GM18502 (cell line): ENCODE data around the gene FOXE1.

Source experiments
- ATAC-seq: cut with Tn5 transposase; IDR thresholded peaks from one replicate; pipeline ENCODE4 v1.9.1; 2021; ENCODE audit warnings: mild to moderate bottlenecking; ENCODE audit not compliant: unreplicated experiment, poor library complexity

Gene FOXE1

DNA sequence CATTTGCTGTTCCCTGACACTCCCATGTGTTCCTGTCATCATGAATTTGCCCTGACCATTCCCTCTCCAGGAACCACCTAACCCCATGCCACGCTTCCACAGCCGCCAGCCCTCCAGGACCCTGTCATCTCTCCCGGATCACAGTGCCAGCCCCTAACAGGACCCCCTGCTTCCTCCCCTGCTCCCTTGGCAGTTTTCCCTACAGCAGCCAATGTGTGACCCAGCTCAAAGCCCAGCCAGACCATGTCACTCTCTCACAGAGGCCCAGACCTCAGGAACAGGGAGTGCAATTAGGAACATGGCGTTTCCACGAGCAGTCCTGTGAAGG, 8.1 kb downstream of the FOXE1 start:
- ATAC-seq, result no peak

DNA sequence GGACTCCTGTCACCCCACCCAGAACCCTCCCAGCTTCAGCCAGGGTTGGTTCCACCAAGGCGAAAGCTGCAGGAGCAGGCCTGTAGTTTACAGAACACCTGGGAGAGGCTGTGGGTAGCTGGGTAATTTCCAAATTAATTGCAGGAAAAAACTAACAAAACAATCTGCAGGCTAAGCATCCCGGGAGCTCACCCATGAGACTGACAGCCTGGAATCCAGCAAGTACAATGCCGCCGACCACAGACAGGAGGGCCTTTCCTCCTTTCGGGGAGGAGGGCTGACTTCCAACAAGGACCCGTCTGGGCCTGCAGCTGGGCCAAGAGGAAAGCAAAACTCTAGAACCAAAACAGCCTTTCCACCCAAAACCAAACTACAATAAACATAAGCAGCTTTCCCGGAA, 10.3 kb downstream of the FOXE1 start:
- ATAC-seq, result no peak

DNA sequence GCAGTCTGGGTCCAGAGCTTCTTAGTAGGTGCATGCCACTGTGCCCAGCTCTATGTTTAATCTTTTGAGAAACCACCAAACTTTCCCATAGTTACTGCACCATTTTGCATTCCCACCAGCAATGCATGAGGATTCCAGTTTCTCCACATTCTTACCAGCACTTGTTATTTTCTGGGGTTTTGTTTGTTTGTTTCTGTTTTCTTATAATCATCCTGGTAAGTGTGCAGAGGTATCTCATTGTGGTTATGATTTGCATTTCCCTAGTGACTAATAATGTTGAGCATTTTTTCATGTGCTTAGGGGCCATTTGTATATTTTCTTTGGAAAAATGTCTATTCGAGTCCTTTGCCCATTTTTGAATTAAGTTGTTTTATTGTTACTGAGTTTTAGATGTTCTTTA, 11.4 kb downstream of the FOXE1 start:
- ATAC-seq, result no peak

DNA sequence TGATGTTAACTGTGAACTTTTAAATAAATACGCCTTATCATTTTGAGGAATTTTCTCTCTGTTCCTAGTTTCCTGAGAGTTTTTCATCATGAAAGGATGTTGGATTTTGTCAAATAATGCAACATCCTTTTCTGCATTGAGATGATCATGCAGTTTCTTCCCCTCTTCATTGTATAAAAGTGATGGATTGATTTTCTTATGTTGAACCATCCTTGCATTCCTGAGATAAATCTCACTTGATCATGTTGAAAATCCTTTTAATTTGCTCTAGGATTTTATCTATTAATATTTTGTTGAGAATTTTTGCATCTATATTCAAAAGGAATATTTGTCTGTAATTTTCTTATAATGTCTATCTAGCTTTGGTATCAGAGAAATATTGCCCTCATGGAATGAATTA, 13.3 kb downstream of the FOXE1 start:
- no peak for ATAC-seq

DNA sequence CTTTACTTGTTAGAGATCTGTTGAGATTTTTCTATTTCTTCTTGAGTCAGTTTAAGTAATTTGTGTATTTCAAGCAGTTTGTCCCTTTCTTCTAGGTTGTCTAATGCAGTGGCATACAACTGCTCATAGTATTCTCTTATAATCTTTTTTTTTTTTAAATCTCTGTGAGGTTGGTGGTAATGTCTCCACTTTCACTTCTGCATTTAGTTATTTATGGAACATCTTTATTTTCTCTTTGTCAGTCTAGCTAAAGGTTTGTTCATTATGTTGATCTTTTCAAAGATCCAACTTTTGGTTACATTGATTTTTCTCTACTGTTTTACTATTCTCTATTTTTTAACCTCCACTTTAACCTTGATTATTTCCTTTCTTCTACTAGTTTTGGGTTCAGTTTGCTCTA, 13.8 kb downstream of the FOXE1 start:
- no peak for ATAC-seq

DNA sequence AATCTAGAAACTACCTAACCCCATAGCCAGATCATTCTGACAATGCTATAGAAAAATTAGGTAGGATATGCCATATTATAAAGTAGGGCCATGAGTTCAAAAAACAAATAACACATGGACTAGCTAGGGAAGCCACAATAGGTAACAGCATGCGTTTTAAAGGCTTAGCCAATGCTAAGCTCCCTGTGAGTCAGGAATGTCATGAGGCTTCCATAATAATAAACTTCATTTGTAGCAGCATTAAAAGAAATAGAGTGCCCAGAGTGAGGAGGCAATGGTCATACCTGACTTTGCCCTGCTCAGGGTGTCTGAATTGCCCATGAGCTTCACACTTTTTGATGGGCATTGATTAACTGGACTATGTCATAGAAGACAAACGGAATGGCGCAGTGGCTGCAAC, 15.8 kb downstream of the FOXE1 start:
- no peak for ATAC-seq

DNA sequence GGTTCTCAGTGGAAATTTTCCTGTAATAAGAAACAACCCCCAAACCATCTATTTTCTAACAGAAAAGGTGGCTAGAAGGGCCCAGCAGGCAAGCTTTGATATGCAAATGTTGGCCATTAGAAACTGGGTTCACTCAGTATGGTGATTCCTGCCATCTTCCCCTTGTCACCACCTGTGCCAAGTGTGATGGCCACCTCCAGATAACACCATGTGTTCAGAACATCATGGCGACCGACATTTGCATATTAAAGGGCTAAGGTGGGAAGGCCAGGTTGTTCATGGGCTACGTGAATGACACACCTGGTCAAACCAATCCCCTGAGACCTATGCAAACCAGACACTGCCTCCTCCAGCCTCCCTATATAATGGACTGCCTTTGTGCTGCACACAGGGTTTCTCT, 20.4 kb downstream of the FOXE1 start:
- no peak for ATAC-seq

DNA sequence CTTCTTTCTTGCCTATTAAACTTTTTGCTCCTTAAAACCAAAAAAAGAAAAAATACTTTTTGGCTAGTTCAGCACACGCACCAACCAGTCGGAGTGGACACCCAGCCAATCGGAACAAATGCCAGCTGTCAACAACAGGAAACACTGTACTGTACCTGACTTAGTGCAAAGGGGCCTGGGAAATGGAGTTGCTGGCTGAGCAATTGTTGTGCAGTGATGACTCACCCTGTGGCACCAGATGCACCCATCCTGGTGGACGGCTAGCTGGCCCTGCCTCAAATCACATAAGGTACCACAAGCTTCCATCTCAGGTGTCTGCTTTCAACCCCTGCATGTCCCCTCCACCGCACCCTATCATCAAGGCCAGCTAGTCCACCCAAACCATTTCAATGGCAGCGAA, 20.9 kb downstream of the FOXE1 start:
- ATAC-seq, result no peak

DNA sequence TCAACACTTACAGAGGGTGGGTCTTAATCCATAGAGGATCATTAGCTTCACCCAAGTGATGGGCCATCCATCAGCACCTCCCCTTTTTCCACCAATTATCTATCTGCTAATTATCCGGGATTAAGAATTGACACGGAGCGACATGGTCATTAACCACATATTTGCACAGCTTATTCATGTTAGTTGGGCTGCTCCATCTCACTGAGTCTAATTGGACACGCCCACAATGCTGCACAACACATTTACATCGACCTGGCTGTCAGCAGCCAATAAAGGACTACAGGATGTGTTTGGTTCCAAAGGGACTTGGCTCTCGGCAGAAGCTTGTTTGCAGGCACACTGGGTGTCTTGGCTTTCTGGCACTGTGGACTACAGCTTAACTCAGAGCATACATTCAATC, 21.6 kb downstream of the FOXE1 start:
- ATAC-seq, result no peak

DNA sequence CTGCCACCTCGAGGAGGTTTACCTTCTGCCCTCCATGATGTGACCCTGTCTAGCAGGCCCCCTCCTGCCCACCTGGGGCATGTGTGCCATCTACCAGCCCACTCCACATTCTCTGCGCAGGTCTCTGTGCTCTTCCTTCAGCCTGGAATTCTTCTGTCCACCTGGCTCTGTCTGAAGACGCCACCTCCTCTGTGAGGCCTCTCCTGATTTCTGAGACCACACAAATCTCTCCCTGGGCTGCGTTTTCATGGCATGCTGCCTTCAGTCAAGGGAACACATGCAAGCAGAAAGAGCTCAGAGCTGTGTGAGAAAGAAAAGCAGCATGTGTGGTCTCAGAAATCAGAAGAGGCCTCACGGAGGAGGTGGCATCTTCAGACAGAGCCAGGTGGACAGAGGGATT, 22.1 kb downstream of the FOXE1 start:
- no peak for ATAC-seq

DNA sequence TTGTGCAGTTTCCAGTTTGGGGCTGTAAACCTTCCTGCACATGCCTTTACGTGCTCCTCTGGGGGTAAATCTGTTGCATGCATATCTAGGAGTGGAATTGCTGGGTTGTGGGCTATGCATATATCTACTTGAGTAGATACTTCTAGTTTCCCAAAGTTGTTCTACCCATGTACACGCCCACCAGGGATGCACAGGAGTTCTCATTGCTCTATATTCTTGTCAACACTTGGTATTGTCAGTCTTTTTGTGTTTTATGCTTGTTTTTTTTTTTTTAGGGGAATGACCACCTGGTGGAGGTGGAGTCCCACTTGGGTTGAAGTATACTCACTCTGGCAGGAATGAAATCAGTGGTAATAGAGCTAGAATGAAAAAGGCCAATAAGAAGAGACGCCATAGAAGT, 23.0 kb downstream of the FOXE1 start:
- no peak for ATAC-seq

DNA sequence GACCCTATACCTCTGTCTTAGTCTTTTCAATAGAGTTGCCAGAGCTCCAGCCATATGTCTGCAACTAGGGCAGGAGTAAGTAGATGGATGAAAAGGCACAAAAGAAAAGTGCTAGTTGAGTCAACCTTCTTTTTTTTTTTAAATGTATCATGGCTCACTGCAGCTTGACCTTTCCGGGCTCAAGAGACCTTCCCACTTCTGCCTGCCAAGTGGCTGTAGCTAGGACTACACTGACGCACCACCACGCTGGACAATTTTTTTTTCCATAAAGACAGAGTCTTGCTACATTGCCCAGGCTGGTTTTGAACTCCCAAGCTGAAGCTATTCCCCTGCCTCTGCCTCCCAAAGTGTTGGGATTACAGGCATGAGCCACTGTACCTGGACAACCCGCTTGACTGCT, 27.3 kb downstream of the FOXE1 start:
- ATAC-seq, result no peak

DNA sequence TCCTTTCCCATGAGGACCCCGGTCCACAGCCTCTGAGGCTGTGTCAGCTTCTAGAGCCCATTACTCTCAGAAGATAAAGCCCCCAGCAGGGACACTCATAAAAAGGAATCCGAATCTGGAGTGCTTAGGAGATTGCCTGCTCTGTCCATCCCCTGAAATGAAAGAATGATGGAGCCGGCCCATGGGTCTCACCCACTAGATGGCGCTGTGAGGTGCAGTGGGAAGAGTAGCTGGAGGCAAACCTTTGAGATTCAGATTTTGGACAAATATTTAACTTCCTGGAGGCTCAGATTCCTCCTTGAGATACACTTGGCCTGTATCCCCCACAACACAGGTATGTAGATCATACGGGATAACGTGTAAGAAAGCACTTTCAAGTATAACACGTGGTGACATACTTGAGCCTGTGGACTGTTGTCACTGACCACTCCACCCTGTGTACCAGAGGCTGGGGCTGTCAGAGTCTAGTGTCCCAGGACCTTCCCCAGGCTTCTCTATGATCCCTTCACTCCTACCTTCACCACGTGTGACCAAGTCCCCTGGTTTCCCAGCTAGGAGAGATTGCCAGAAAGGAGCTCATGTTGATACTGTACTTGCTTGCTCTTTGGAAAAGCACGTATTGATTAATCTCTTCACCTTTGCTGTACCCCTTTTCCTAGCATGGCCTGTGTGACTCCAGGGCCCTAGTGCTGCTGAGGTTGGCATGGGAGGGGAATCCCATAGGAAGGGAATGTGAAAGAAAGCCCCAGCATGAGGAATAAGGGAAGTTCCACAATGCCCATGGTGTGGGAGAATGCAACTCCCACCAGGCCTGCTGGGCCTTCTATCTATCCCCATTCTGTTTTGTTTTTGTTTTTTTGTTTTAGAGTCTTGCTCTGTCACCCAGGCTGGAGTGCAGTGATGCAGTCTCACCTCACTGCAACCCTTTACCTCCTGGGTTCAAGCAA, 37.2 kb downstream of the FOXE1 start:
- ATAC-seq, result no peak

DNA sequence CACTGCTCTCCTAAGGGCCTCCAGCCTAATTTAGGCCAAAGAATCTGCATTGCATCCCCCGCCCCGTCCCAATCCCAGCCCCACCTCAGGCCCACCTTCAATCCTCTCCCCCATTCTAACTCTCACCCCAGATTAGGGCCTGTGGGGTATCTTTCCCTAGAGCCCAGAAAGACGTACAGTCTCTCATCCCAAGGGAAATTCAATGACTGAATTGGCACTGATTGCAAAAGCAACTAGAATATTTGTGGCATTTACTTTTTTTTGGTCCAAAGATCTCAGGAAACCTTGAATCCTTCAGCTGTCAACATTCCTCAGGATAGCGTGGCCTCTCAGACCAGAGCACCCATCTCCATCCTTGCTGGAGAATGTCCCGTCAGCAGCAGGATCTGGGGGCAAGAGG, 38.7 kb downstream of the FOXE1 start:
- ATAC-seq, result no peak

DNA sequence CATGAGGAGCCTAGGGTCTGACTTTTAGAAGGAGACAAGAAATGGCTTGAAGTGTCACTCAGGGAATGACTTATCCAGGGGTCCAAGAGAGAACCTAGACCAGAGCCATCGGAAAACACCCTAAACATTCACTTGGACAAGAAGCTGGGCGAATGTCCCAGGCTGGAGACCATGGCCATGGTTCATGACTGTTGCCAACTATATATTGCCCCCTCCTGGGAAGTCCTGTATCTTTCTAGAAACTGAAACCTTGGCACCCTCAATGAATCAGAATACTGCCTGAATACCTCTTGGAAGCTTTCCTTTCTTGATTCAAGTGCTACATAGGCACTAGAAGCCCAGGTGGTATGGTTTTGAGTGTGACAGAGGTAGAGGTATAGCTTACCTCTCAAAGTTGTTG, 39.4 kb downstream of the FOXE1 start:
- ATAC-seq, result no peak

DNA sequence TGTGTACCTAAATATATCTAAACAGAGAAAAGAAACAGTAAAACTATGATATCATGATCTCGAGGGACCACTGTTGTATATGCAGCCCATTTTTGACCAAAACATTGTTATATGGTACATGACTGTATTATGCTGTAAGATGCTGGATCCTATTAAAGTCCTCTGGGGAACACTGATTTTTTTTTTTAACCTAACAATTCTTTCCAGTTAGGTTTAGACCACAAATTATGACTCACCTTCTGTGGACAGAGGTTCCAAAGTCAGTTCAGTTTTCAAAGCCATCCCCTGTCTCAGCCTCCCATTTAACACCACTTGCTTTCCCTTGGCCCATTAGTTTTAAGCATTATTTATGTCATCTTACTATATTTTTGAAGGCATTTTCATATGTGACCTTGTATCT, 42.2 kb downstream of the FOXE1 start:
- ATAC-seq, result no peak

DNA sequence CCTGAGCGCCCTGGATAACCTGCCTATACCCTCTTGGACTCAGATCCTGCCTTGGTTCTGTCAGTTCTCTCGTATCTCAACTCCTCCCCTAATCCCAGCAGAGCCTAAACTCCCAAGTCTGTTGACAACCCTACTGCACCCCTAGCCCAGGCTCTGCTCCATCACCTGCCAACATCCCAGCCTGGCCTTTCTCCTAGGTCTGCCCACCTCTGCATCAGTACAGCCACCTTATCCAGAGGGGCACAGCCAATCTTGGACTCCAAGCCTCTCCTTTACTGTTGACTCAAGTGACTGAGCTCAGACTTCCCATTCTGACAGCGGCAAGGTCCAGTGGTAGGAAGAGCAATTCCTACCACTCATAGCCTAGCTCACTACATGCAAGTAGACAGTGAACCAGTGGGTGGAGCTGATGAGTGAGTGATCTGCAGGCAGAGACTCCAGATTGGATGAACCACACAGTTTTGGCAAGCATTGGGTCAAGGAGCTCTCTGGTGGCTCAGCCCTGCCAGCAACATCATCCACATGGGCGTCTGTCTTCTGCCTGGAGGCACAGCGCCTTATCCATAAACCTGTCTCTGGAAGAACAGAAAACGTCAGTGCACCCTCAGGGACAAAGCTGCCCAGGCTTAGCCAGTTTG, 42.8 kb downstream of the FOXE1 start:
- no peak for ATAC-seq

DNA sequence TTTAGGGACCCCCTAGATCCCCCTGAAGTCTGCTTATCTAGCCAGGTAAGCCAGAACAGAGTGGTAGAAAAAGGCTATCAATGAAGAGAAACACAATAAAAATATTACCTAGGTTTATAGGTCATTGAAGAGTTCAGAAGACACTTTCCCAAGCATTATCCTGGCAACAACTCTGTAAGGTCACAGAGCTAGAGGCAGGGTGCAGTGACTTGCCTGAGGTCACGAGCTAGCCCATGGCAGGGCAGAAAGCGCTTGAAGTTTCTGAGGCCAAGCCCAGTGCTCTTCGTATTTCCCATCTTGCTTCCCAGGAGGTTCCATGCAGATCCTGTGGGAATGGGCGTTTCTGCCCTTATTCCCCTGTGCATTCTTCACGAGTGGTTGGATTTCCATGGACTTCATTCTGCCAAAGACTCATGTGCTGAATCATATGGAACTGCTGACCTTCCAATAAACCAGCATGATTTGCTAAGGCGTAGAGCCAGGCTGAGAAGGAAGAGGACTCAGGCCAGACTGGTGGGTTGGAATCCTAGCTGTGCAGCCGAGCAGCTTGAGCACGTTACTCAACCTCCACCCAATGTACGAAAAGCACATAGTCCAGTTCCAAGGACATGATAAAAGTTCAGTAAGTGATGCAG, 47.2 kb downstream of the FOXE1 start:
- no peak for ATAC-seq

DNA sequence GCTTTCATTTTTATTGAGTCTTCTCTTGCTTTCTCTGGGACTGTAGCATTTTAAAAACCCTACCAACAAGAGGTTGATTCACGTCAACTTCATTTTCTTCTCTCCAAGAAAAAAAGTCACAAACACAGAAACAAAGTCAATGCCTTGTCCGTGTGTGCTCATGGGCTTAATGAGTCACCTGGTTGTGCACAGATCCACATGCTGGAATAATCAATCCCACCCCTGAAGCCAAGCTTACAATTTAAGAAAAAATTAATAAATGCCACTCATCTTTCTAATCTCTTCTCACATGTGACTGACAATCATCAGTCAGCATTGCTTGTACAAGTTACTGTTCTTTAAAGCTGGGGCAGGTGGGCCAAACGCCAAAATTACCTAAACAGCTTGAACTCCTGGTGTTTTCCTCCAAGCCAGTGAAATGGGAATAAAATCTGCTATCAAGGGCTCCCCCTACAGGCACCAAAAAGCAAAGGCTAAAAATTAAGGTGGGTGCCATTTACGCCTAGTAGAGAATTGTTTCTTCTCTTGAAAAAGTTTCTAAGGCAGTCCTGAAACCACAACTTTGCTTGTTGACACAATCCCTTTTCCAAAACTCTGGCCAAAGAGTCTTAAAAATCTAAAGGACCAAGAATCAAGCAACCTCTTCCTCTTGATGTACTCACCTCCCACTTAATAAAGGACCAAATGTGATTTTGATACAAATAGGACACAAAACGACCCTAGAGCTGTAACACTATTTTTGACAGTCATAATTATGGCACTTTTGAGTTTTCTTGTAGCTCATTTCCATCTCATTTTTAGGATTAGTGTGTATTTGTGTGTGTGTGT, 47.9 kb downstream of the FOXE1 start:
- ATAC-seq, result no peak

DNA sequence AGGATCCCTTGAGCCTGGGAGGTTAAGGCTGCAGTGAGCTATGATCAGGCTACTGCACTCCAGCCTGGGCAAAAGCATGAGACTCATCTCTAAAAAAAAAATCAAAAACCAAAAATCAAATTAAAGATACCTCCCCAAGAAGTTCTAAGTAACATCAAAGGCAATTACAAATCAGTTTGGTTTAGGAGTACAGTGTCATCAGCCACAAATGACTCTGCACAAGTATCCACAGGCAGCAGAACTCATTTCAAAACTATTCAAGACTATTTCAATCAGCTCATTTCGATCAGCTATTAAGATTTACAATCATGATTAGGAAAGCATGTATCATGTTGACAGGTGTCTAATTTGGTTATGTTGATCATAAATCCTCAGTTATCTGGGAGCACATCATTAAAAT, 50.2 kb downstream of the FOXE1 start:
- ATAC-seq, result no peak

DNA sequence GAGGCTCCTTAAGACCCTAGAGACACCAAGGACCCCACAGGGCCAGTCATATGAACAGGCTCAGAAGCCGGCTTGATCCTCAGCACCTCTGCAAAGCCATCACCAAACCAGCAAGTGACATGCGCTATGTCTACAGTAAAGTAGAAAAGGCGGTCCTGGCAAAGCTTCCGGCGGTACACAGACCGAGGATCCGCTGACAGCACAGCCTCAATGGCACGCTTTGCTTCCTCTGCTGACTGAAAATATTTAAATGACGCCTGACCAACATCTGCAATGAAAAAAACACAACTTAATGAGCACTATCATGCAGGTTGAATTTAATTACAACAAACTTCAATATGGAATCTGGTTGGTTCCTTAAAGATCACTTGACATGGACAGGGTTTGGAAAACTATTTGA, 51.7 kb downstream of the FOXE1 start:
- no peak for ATAC-seq
